K562 (cell line): Measurements from ENCODE around the gene DHRS13. TPM values are rescaled to one million over a fixed set of nuclear protein-coding genes. Genes with fewer than 3 reads are reported as not detected.

ENCODE experiments used
- CBX1 ChIP-seq: sonication (generic); IDR thresholded peaks from 2 replicates; pipeline ENCODE4 v1.6.1; 2016; ENCODE audit warnings: antibody characterized with exemption, low read depth, mild to moderate bottlenecking
- CEBPG ChIP-seq, 3 experiments: fragments of 200-800 bp in 1 of 3; sonication (Bioruptor generic) in 1 of 3; sonication (generic) in 1 of 3; formaldehyde crosslinking in 1 of 3; IDR thresholded peaks in 2 of 3; conservative IDR thresholded peaks in 1 of 3; 2 replicates each; pipeline versions ENCODE4 v1.6.1 to v1.8.0; 2016 to 2022; ENCODE audit warnings: missing compliant biosample characterization in 2 of 3, missing genetic modification characterization in 2 of 3, mild to moderate bottlenecking in 1 of 3, missing genetic modification reagents in 1 of 3
- CREM ChIP-seq: IDR thresholded peaks from 2 replicates; pipeline ENCODE4 v1.6.1; 2014; ENCODE audit warnings: antibody characterized with exemption, low read depth
- ESRRA ChIP-seq: fragments of 450-650 bp; IDR thresholded peaks from 2 replicates; pipeline ENCODE4 v1.6.1; 2014; ENCODE audit warnings: low read depth, mild to moderate bottlenecking, moderate library complexity, borderline replicate concordance
- KLF16 ChIP-seq: IDR thresholded peaks from 2 replicates; pipeline ENCODE4 v1.6.1; 2016; ENCODE audit warnings: antibody characterized with exemption
- MYC ChIP-seq, 2 experiments: fragments of 250-450 bp in 1 of 2; sonication (Bioruptor Pico) in 1 of 2; IDR thresholded peaks; 2 replicates each; pipeline versions ENCODE4 v1.5.1 to v1.6.1; 2012 to 2021; ENCODE audit warnings: low read depth in 2 of 2, borderline replicate concordance in 1 of 2, improper control_type of control experiment in 1 of 2, low read length in 1 of 2, mild to moderate bottlenecking in 1 of 2, moderate library complexity in 1 of 2
- NR4A1 ChIP-seq, 2 experiments: fragments of 250-450 bp in 1 of 2; fragments of 450-650 bp in 1 of 2; sonication (Bioruptor Pico) in 1 of 2; IDR thresholded peaks; 2 replicates each; pipeline versions ENCODE4 v1.4.0 to v1.6.1; 2016 to 2020; ENCODE audit warnings: mild to moderate bottlenecking in 2 of 2, missing compliant biosample characterization in 1 of 2, missing genetic modification characterization in 1 of 2, moderate library complexity in 1 of 2
- RBBP5 ChIP-seq: fragments of 200-600 bp; sonication (generic); IDR thresholded peaks from 2 replicates; pipeline ENCODE4 v1.6.1; 2012; ENCODE audit warnings: borderline replicate concordance, mild to moderate bottlenecking, low read length, control low read depth, inconsistent platforms; ENCODE audit not compliant: insufficient read depth, poor library complexity, severe bottlenecking
- XRCC5 ChIP-seq: fragments of 200-400 bp; formaldehyde crosslinking; IDR thresholded peaks from 2 replicates; pipeline ENCODE4 v1.6.1; 2017; ENCODE audit warnings: low read depth, mild to moderate bottlenecking, low read length
- YY1 ChIP-seq, 3 experiments: IDR thresholded peaks; 2 replicates each; pipeline ENCODE4 v1.6.1; 2011; ENCODE audit warnings: low read length in 2 of 3, mild to moderate bottlenecking in 2 of 3, moderate library complexity in 2 of 3, borderline replicate concordance in 1 of 3, control low read depth in 1 of 3, low read depth in 1 of 3; ENCODE audit not compliant: insufficient read depth in 3 of 3, insufficient replicate concordance in 2 of 3, control insufficient read depth in 1 of 3, insufficient read length in 1 of 3; ENCODE audit errors: extremely low read depth in 1 of 3
- ZFP1 ChIP-seq: fragments of 450-650 bp; formaldehyde crosslinking; IDR thresholded peaks from 2 replicates; pipeline ENCODE4 v1.4.0; 2020; ENCODE audit warnings: mild to moderate bottlenecking, mixed read lengths
- ZFX ChIP-seq: sonication (generic); formaldehyde crosslinking; IDR thresholded peaks from 2 replicates; pipeline ENCODE4 v1.8.0; 2022; ENCODE audit warnings: mild to moderate bottlenecking, missing genetic modification reagents, moderate library complexity
- ZNF431 ChIP-seq: sonication (generic); formaldehyde crosslinking; IDR thresholded peaks from 2 replicates; pipeline ENCODE4 v1.8.0; 2022; ENCODE audit warnings: mild to moderate bottlenecking, missing genetic modification reagents
- polyA plus RNA-seq, 8 experiments: library from polyadenylated mRNA; depleted of rRNA in 4 of 8; stranded (reverse) in 5 of 8; unstranded in 3 of 8; fragments of >200 nt; fragmentation: Nextera tagmentation in 2 of 8; fragmentation: Illumina TruSeq in 1 of 8; extraction: Ambion mirVana in 2 of 8; extraction: Trizol in 1 of 8; gene quantifications; 2 replicates each; pipeline versions ENCODE4 v1.2.1 to v1.2.3, GENCODE V29; 2011 to 2014; ENCODE audit warnings: inconsistent platforms in 1 of 8, missing spikeins in 1 of 8
- total RNA-seq, 7 experiments: library from RNA; depleted of rRNA in 6 of 7; stranded (reverse); fragments of >200 nt in 6 of 7; fragmentation: Illumina TruSeq in 2 of 7; extraction: Trizol in 2 of 7; gene quantifications; 2 replicates each; pipeline versions ENCODE4 v1.2.1 to v1.2.3, GENCODE V29; 2011 to 2021; ENCODE audit warnings: low replicate concordance in 1 of 7
- TF ChIP-seq, protein P1 (sequence below): sonication (generic); formaldehyde crosslinking; IDR thresholded peaks from 2 replicates; pipeline ENCODE4 v1.8.1; 2023; ENCODE audit warnings: mild to moderate bottlenecking, missing genetic modification reagents
- TF ChIP-seq, protein P2 (sequence below): fragments of 450-650 bp; formaldehyde crosslinking; IDR thresholded peaks from 2 replicates; pipeline ENCODE4 v1.4.0; 2020; ENCODE audit warnings: mild to moderate bottlenecking, mixed read lengths
- TF ChIP-seq, protein P3 (sequence below): fragments of 250-450 bp; sonication (Bioruptor Pico); IDR thresholded peaks from 2 replicates; pipeline ENCODE4 v1.8.0; 2021; ENCODE audit warnings: moderate library complexity, mild to moderate bottlenecking, inconsistent platforms
- TF ChIP-seq, protein P4 (sequence below): fragments of 250-450 bp; sonication (Bioruptor Pico); IDR thresholded peaks from 2 replicates; pipeline ENCODE4 v1.9.0; 2021; ENCODE audit warnings: mild to moderate bottlenecking, inconsistent platforms

The DHRS13 gene
- total and polyA plus RNA-seq, 9 of the 15 experiments (the other 6 are each of a cell fraction or from before 2014, with no cell fraction given), result 0.32 to 52.3 (median 34.3) TPM; not detected in 1

DNA sequence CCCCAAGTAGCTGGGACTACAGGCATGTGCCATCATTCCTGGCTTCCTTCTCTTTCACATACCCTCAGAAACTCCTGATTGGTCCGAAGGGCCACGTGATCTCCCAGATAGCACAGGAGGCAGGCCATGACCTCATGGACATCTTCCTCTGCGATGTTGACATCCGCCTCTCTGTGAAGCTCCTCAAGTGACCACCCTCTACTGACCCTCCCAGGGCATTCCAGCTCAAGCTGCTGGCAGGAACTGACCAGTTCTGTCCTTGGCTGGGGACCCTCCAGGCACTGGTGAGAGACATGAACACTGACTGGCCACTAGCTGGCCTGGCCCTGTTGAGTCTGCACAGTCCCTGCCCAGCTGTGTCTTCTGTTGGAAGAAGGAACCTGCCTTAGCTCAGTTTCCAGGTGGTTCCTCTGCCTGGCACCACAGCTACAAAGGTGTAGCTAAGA lies 42.5 kb downstream of the DHRS13 start (continued):
- peak; percentile 60; the same call in 1 of the 2 replicates for TF ChIP-seq CEBPG (CRISPR knock-in tag; IDR thresholded peaks at IDR 0.05)
- TF ChIP-seq CEBPG (tag; conservative IDR thresholded peaks at IDR 0.05 in 1 of 2, IDR thresholded peaks at IDR 0.05 in 1 of 2), result no peak
- TF ChIP-seq, protein P1, sequence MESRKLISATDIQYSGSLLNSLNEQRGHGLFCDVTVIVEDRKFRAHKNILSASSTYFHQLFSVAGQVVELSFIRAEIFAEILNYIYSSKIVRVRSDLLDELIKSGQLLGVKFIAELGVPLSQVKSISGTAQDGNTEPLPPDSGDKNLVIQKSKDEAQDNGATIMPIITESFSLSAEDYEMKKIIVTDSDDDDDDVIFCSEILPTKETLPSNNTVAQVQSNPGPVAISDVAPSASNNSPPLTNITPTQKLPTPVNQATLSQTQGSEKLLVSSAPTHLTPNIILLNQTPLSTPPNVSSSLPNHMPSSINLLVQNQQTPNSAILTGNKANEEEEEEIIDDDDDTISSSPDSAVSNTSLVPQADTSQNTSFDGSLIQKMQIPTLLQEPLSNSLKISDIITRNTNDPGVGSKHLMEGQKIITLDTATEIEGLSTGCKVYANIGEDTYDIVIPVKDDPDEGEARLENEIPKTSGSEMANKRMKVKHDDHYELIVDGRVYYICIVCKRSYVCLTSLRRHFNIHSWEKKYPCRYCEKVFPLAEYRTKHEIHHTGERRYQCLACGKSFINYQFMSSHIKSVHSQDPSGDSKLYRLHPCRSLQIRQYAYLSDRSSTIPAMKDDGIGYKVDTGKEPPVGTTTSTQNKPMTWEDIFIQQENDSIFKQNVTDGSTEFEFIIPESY (CRISPR knock-in tag), result no peak
- TF ChIP-seq CREM, result peak; percentile 16; the same call in 1 of the 2 replicates
- no peak for TF ChIP-seq XRCC5
- TF ChIP-seq ZNF431 (CRISPR knock-in tag), result no peak
- 0 out of 2 replicates have a peak, but pooled peaks have one; percentile 47 for TF ChIP-seq ESRRA
- no peak for TF ChIP-seq ZFP1 (CRISPR knock-in tag)
- no peak for TF ChIP-seq ZFX (CRISPR knock-in tag)
- no peak for TF ChIP-seq NR4A1 (CRISPR knock-in tag; IDR thresholded peaks at IDR 0.05)
- TF ChIP-seq NR4A1 (tag; IDR thresholded peaks at IDR 0.05), result peak; percentile 87
- TF ChIP-seq, protein P2, sequence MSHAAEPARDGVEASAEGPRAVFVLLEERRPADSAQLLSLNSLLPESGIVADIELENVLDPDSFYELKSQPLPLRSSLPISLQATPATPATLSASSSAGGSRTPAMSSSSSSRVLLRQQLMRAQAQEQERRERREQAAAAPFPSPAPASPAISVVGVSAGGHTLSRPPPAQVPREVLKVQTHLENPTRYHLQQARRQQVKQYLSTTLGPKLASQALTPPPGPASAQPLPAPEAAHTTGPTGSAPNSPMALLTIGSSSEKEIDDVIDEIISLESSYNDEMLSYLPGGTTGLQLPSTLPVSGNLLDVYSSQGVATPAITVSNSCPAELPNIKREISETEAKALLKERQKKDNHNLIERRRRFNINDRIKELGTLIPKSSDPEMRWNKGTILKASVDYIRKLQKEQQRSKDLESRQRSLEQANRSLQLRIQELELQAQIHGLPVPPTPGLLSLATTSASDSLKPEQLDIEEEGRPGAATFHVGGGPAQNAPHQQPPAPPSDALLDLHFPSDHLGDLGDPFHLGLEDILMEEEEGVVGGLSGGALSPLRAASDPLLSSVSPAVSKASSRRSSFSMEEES (CRISPR knock-in tag), result peak; percentile 91
- TF ChIP-seq KLF16, result no peak
- TF ChIP-seq, protein P3, sequence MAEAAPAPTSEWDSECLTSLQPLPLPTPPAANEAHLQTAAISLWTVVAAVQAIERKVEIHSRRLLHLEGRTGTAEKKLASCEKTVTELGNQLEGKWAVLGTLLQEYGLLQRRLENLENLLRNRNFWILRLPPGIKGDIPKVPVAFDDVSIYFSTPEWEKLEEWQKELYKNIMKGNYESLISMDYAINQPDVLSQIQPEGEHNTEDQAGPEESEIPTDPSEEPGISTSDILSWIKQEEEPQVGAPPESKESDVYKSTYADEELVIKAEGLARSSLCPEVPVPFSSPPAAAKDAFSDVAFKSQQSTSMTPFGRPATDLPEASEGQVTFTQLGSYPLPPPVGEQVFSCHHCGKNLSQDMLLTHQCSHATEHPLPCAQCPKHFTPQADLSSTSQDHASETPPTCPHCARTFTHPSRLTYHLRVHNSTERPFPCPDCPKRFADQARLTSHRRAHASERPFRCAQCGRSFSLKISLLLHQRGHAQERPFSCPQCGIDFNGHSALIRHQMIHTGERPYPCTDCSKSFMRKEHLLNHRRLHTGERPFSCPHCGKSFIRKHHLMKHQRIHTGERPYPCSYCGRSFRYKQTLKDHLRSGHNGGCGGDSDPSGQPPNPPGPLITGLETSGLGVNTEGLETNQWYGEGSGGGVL, result no peak
- no peak; the same call in 1 of the 2 replicates for TF ChIP-seq MYC (IDR thresholded peaks at IDR 0.05; ENCODE audit: low read depth, low read length)
- 0 out of 2 replicates have a peak, but pooled peaks have one; percentile 15 for TF ChIP-seq MYC (CRISPR knock-in tag; IDR thresholded peaks at IDR 0.05; ENCODE audit: borderline replicate concordance, low read depth)
- no peak for TF ChIP-seq RBBP5
- TF ChIP-seq YY1 (IDR thresholded peaks at IDR 0.05; ENCODE audit: borderline replicate concordance in 1 of 3, control insufficient read depth in 1 of 3, extremely low read depth in 1 of 3, insufficient read depth in 3 of 3, insufficient read length in 1 of 3, insufficient replicate concordance in 2 of 3, low read depth in 1 of 3, low read length in 2 of 3), result peak in 1 of 3 experiments; percentile 25
- TF ChIP-seq, protein P4, sequence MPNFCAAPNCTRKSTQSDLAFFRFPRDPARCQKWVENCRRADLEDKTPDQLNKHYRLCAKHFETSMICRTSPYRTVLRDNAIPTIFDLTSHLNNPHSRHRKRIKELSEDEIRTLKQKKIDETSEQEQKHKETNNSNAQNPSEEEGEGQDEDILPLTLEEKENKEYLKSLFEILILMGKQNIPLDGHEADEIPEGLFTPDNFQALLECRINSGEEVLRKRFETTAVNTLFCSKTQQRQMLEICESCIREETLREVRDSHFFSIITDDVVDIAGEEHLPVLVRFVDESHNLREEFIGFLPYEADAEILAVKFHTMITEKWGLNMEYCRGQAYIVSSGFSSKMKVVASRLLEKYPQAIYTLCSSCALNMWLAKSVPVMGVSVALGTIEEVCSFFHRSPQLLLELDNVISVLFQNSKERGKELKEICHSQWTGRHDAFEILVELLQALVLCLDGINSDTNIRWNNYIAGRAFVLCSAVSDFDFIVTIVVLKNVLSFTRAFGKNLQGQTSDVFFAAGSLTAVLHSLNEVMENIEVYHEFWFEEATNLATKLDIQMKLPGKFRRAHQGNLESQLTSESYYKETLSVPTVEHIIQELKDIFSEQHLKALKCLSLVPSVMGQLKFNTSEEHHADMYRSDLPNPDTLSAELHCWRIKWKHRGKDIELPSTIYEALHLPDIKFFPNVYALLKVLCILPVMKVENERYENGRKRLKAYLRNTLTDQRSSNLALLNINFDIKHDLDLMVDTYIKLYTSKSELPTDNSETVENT (CRISPR knock-in tag), result peak; percentile 30; the same call in 1 of the 2 replicates
- no peak for TF ChIP-seq CBX1
